GM23248 (cell line): ENCODE data around the gene IRX5. TPM values are rescaled to one million over a fixed set of nuclear protein-coding genes. Genes with fewer than 3 reads are reported as not detected.

Source experiments
- DNase-seq: peaks from one replicate; pipeline ENCODE4 v3.0.0-alpha.2; 2015
- H2AFZ ChIP-seq: fragments of 200-600 bp; sonication (generic); 2 replicates; pipeline ENCODE4 v1.6.1; 2016; ENCODE audit warnings: antibody characterized with exemption
- H3F3A ChIP-seq: fragments of 200-600 bp; sonication (generic); 2 replicates; pipeline ENCODE4 v1.6.1; 2016; ENCODE audit warnings: mild to moderate bottlenecking, antibody characterized with exemption, mixed run types; ENCODE audit not compliant: insufficient read depth
- H3K27ac ChIP-seq: fragments of 200-600 bp; sonication (generic); 2 replicates; pipeline ENCODE4 v1.5.1; 2016; ENCODE audit warnings: mild to moderate bottlenecking
- H3K27me3 ChIP-seq: fragments of 200-600 bp; sonication (generic); replicated peaks from 2 replicates; pipeline ENCODE4 v1.6.1; 2016; ENCODE audit warnings: mild to moderate bottlenecking; ENCODE audit not compliant: insufficient read depth
- H3K36me3 ChIP-seq: fragments of 200-600 bp; sonication (generic); 2 replicates; pipeline ENCODE4 v1.6.1; 2016; ENCODE audit warnings: low read depth, mild to moderate bottlenecking
- H3K4me1 ChIP-seq: fragments of 200-600 bp; sonication (generic); 2 replicates; pipeline ENCODE4 v1.6.1; 2016; ENCODE audit warnings: mild to moderate bottlenecking; ENCODE audit not compliant: insufficient read depth
- H3K4me2 ChIP-seq: fragments of 200-600 bp; sonication (generic); one replicate; pipeline ENCODE4 v1.6.1; 2016; ENCODE audit warnings: mild to moderate bottlenecking; ENCODE audit not compliant: unreplicated experiment
- H3K4me3 ChIP-seq: fragments of 200-600 bp; sonication (generic); 2 replicates; pipeline ENCODE4 v1.5.1; 2016; ENCODE audit warnings: mild to moderate bottlenecking
- H3K79me2 ChIP-seq: fragments of 200-600 bp; sonication (generic); 2 replicates; pipeline ENCODE4 v1.6.1; 2016; ENCODE audit warnings: mild to moderate bottlenecking; ENCODE audit not compliant: insufficient read depth
- H3K9ac ChIP-seq: fragments of 200-600 bp; sonication (generic); 2 replicates; pipeline ENCODE4 v1.6.1; 2016; ENCODE audit warnings: mild to moderate bottlenecking
- H3K9me2 ChIP-seq: fragments of 200-600 bp; sonication (generic); 2 replicates; pipeline ENCODE4 v1.6.1; 2016; ENCODE audit warnings: mixed run types, mild to moderate bottlenecking, moderate library complexity; ENCODE audit not compliant: insufficient read depth
- H3K9me3 ChIP-seq: fragments of 200-600 bp; sonication (generic); one replicate; pipeline ENCODE4 v1.6.1; 2017; ENCODE audit warnings: low read depth
- H4K20me1 ChIP-seq: fragments of 200-600 bp; sonication (generic); 2 replicates; pipeline ENCODE4 v1.6.0; 2016; ENCODE audit not compliant: insufficient read depth
- EZH2 ChIP-seq: fragments of 200-600 bp; sonication (generic); IDR thresholded peaks from 2 replicates; pipeline ENCODE4 v1.6.1; 2018; ENCODE audit warnings: antibody characterized with exemption, mild to moderate bottlenecking; ENCODE audit not compliant: insufficient read depth, poor library complexity, severe bottlenecking
- EZH2phosphoT487 ChIP-seq: fragments of 200-600 bp; sonication (generic); IDR thresholded peaks from 2 replicates; pipeline ENCODE4 v1.6.1; 2018; ENCODE audit warnings: antibody characterized with exemption, moderate library complexity, mild to moderate bottlenecking, low read depth; ENCODE audit not compliant: insufficient read depth
- WGBS, 2 experiments: methylation state at CpG; one replicate each; pipeline ENCODE4 v1.1.6; 2015 to 2017; ENCODE audit warnings: low lambda C conversion rate in 2 of 2, low coverage in 1 of 2; ENCODE audit errors: missing lambda C conversion rate in 2 of 2; 5-methylcytosine and 5-hydroxymethylcytosine counted together
- in situ Hi-C: fragments of 300-500 bp; cut with MboI; formaldehyde crosslinking; loops from 2 replicates; pipeline ENCODE4 v1.15.0; 2020
- polyA plus RNA-seq: library from polyadenylated mRNA; unstranded; fragments of >200 nt; fragmentation: Nextera tagmentation; extraction: Ambion mirVana; gene quantifications from 2 replicates; pipeline ENCODE4 v1.2.1, GENCODE V29; 2016
- total RNA-seq: library from RNA; depleted of rRNA; stranded (reverse); fragments of >200 nt; shearing (Covaris generic); gene quantifications from 2 replicates; pipeline ENCODE4 v1.2.3, GENCODE V29; 2014

IRX5 gene
- total and polyA plus RNA-seq, 2 experiments from 2014 or later, result 3.6 to 20.6 TPM

- peak overlapping the region; percentile 96 for H3K9ac ChIP-seq
- DNase-seq, result peak; percentile 84
- peak overlapping the region; percentile 96 for H3K27ac ChIP-seq
- no peaks in the 10 kb centered on the region for H3K27me3 ChIP-seq
- no peaks in the 10 kb centered on the region for H3K9me2 ChIP-seq
- peaks cover 78% of the 10 kb centered on the region for H3K79me2 ChIP-seq
- H3K36me3 ChIP-seq, result peaks cover 3% of the 10 kb centered on the region; the same call in 1 of the 2 replicates
- in situ Hi-C loops, result loop anchor here (10.0 kb wide), 5 partner anchors 737 to 1377 kb away; no protein-coding TSS in a partner anchor
- H3F3A ChIP-seq, result peaks cover 17% of the 10 kb centered on the region; the same call in 1 of the 2 replicates
- peaks cover 11% of the 10 kb centered on the region for H3K4me1 ChIP-seq
- no peak overlapping the region for H2AFZ ChIP-seq
- H3K4me2 ChIP-seq, result peak overlapping the region; percentile 100
- H4K20me1 ChIP-seq, result 0 out of 2 replicates have a peak, but pooled peaks cover 7% of the 10 kb centered on the region
- peak overlapping the region; percentile 87 for H3K4me3 ChIP-seq
- no peaks in the 10 kb centered on the region for H3K9me3 ChIP-seq
- WGBS, 2 experiments, result 1% methylated on average over 72 to 89 of the region's 91 CpGs
- TF ChIP-seq EZH2 (no peak), EZH2phosphoT487 (peak; percentile 84)
Observed at GRCh38 chr16:54931120-54932014, 702 bp downstream of the IRX5 start.

GRCh38 chr16:54932021-54932660, 1.5 kb downstream of the IRX5 start:
- Histone ChIP-seq H2AFZ (no peak overlapping the region), H3K79me2 (peaks cover 78% of the 10 kb centered on the region), H3K9ac (peak overlapping the region; percentile 96), H3K27ac (peak overlapping the region; percentile 96), H3K4me3 (peak overlapping the region; percentile 87), H3F3A (peaks cover 10% of the 10 kb centered on the region; the same call in 1 of the 2 replicates), H3K9me2 (no peaks in the 10 kb centered on the region), H3K27me3 (no peaks in the 10 kb centered on the region), H4K20me1 (0 out of 2 replicates have a peak, but pooled peaks cover under 1% of the 10 kb centered on the region), H3K4me1 (peaks cover 4% of the 10 kb centered on the region), H3K36me3 (peaks cover 3% of the 10 kb centered on the region; the same call in 1 of the 2 replicates), H3K9me3 (no peaks in the 10 kb centered on the region), H3K4me2 (peak overlapping the region; percentile 100)
- in situ Hi-C loops, result loop anchor here (10.0 kb wide), 5 partner anchors 737 to 1377 kb away; no protein-coding TSS in a partner anchor
- WGBS, 2 experiments, result 1% methylated on average over 40 to 41 of the region's 48 CpGs
- DNase-seq, result peak; percentile 71
- TF ChIP-seq EZH2 (no peak), EZH2phosphoT487 (0 out of 2 replicates have a peak, but pooled peaks have one; percentile 1)

- Histone ChIP-seq H3K79me2 (peaks cover 78% of the 10 kb centered on the region), H4K20me1 (no peaks in the 10 kb centered on the region), H3K4me2 (peak overlapping the region; percentile 100), H2AFZ (no peak overlapping the region), H3F3A (0 out of 2 replicates have a peak, but pooled peaks cover 3% of the 10 kb centered on the region), H3K36me3 (peaks cover 3% of the 10 kb centered on the region; the same call in 1 of the 2 replicates), H3K4me3 (peak overlapping the region; percentile 87), H3K9ac (peak overlapping the region; percentile 96), H3K4me1 (peaks cover 1% of the 10 kb centered on the region; the same call in 1 of the 2 replicates), H3K27me3 (no peaks in the 10 kb centered on the region), H3K9me3 (no peaks in the 10 kb centered on the region), H3K9me2 (no peaks in the 10 kb centered on the region), H3K27ac (peak overlapping the region; percentile 96)
- WGBS, 2 experiments, result 1 to 2% methylated on average over 29 to 51 of the region's 52 CpGs
- peak; percentile 59 for DNase-seq
- in situ Hi-C loops, result loop anchor here (10.0 kb wide), 5 partner anchors 738 to 1378 kb away; no protein-coding TSS in a partner anchor
- TF ChIP-seq EZH2phosphoT487 (no peak), EZH2 (no peak)
Observed at GRCh38 chr16:54932737-54933254, 2.1 kb downstream of the IRX5 start.
